HG03460 (cell line): ENCODE data around the gene SBNO2.
"Not testable (repeated sequence)": the region's sequence is repeated elsewhere in the genome, so short reads cannot be mapped to it uniquely, and the experiment has no call there.

Experiments
- ATAC-seq: cut with Tn5 transposase; IDR thresholded peaks from one replicate; pipeline ENCODE4 v1.9.1; 2021; ENCODE audit not compliant: unreplicated experiment

SBNO2 gene

DNA sequence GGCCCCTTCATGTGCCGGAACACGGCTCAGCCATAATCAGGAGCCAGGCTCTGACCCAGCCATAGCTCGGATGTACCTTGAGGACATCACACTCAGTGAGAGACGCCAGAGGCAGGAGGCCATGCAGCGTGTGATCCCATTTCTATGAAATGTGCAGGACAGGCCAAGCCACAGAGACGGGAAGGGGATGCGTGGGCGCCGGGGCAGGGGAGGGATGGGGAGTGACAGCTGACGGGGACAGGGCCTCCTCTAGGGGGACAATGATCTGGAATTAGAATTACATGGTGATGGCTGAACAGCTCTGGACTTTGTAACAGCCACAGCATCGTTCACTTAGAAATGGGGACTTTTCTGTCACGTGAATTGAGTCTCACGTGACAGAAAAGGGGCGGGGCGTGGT lies 34.9 kb downstream of the SBNO2 start:
- ATAC-seq = no peak

DNA sequence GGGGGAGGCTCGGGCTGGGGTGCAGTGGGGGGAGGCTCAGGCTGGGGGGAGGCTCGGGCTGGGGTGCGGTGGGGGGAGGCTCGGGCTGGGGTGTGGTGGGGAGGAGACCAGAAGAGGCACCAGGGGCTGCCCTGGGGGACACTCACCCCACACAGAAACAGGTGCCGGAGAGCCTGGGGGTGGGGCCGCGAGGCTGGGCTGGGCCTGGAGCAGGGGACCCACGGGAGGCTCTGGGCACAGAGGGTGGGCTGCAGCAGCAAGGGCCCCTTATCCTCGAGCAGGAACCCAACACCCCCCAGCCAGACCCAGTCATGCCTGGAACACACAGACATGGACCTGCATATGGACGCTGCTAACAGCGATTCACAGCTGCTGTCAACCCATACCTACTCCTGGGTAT lies 35.9 kb downstream of the SBNO2 start:
- no peak for ATAC-seq

DNA sequence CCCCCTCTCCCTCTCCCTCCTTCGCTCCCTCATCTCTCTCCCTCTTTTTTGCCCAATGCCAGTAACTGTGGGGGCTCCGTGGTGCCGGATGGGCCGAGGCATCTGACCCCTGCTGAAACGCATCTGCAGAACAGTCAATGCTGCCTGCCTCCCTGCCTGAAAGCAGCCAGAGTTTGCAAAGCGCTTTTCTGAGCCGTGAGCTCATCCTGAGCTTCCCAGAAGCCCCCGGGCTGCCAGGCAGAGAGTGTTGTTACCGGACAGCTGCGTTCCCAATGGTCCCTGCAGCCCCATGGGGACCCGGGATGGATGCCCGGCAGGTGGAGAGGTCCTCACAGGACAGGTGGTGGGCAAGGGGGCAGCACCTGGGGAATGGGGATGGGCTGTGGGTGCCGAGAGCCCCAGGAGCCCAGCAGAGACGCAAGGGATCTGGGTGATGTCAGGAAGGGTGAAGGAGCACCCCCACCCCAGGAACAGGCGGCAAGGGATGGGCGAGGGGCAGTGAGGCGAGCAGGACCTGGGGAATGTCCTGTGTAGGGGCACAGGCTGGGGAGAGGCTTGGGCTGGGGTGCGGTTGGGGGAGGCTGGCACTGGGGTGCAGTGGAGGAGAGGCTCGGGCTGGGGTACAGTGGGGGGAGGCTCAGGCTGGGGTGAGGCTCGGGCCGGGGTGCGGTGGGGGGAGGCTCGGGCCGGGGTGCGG lies 37.3 kb downstream of the SBNO2 start:
- no peak for ATAC-seq

GRCh38 chr19:1136201-1136600 lies 37.9 kb downstream of the SBNO2 start:
- no peak for ATAC-seq

DNA sequence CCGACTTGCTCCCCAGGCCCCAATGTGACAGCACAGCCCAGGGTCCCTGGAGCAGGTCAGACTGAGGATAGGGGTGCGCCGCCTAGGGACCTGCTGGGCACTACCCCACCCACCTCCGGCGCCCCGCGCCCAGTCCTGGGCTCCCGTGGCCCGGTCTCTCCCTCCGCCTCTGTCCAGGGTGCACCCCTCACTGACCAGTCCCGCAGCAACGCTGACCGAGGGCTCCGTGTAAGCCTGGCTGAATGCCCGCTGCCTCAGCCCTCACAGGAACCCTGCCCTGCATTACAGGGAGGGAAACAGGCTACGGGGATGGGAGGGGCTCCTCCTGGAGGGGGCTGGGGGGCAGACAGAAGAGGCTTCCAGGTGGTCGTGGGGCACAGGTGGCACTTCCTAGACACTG lies 38.6 kb downstream of the SBNO2 start:
- no peak for ATAC-seq

GRCh38 chr19:1134431-1134830 lies 39.6 kb downstream of the SBNO2 start:
- no peak for ATAC-seq

GRCh38 chr19:1133471-1133929 lies 40.6 kb downstream of the SBNO2 start:
- no peak for ATAC-seq

DNA sequence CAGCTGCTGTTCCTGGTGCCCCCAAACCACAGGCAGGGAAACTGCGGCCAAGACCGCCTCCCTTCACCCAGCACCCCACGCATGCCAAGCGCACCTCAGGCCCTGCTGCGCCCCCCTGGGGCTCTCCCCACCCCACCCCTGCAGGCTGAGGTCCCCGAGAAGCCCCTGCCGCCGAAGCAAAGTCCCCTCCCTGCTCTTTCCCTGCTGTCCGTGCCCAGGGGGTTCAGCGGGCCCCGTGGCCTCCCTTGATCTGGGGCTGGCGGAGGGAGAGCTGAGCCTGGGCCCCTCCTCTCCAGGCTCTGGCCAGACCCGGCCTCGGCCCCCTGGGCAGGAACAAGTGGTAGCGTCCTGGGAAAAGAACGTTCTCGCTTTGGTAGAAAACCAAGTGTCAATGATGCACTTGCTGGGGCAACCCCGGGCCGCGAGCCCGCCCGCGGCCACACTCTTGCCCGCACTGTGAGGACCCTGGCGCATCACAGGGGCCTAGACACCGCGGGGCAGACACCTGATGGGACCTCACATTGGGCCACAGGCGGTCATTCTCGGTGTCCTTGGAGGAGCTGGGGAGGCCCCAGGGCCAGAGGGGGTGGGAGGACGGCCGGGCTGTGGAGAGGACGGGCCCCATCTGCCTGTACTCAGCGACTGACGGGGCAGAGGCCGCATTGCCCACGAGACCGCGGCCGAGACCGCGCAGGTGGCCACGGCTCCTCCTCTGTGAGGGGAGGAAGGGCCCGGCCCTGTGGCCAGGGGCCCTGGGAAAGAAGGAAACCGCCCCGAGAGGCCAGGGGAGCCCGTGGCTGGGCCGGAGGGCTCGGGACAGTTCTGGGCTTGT lies 41.3 kb downstream of the SBNO2 start:
- ATAC-seq = no peak

GRCh38 chr19:1131718-1132551 lies 42.1 kb downstream of the SBNO2 start:
- no peak for ATAC-seq

DNA sequence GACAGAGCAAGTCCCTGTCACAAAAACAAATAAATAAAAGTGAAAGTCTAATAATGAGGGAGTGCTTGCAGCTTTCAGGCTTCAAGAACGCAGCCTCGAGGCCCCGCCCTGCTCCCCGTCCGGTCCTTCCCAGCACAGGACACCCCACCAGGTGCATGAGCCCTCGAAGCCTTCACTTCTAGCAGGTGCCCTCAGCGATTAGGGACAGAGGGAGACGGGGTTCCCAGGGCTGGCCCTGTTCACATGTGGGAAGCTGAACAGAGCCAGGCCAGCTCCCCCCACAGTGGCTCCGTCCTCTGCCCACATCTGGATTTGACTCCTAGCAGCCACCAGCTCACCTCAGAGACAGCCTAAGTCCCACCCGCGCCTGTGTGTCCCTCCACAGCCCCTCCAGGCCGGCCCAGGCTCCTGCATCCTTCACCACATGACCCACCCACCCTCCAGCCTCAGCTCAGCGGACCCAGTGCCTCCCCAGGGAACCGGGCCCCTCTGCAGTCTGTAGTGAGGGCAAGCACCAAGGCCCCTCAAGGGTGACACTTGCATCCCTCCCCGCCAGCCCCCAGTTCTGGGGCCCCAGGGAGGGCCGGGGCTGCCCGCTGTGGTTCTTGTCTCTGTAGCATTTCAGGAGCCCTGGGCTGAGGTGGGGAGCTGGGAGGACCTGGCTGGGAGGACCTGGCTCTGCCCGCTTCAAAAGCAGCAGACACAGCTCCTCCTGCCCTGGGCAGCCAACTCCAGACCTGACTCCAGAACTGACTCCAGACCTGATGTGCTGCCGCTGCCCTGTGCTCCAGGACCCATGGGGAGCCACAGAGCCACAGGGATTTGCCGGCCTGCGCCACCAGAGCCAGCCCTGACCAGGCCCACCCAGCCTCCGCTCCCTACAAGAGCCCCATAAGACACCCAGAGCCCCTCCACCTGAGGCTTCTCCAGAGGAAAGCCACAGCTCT lies 43.0 kb downstream of the SBNO2 start:
- no peak for ATAC-seq

DNA sequence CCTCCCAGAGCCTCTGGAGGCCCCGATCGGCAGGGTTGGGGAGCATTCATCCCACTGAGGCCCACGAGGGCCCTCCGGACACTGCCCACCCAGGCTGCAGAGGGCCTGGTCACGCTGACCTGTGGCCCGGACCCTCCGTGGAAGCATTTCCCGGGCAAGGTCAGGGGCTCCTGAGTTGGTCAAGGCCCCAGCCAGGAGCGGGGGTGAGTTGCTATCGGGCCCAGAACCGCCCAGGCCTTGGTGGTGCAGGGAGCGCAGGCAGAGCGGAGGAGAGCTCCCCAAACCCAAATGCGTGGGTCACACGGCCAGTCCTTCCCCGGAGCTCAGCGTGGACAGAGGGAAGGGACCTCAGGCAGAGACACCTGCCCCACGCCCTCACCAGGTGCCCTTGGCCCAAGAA lies 44.5 kb downstream of the SBNO2 start:
- ATAC-seq = no peak

GRCh38 chr19:1129084-1129483 lies 45.0 kb downstream of the SBNO2 start:
- not testable (repeated sequence) for ATAC-seq

DNA sequence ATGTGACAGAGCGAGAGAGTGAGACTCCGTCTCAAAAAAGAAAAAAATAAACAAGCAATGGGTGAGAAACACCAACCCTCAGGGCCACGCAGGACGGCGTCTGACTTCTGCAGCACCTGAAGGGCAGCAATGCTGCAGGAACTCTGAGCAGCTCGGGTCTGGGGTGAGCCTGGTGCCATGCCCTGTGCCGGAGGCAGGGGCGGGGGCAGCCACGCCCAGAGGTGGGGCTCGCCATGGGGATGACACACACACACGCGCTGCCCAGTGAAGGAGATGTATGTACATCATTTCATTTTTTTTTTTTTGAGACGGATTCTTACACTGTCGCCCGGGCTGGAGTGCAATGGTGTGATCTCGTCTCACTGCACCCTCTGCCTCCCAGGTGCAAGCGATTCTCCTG lies 46.0 kb downstream of the SBNO2 start:
- ATAC-seq = no peak

GRCh38 chr19:1126984-1127760 lies 46.9 kb downstream of the SBNO2 start:
- ATAC-seq = no peak

DNA sequence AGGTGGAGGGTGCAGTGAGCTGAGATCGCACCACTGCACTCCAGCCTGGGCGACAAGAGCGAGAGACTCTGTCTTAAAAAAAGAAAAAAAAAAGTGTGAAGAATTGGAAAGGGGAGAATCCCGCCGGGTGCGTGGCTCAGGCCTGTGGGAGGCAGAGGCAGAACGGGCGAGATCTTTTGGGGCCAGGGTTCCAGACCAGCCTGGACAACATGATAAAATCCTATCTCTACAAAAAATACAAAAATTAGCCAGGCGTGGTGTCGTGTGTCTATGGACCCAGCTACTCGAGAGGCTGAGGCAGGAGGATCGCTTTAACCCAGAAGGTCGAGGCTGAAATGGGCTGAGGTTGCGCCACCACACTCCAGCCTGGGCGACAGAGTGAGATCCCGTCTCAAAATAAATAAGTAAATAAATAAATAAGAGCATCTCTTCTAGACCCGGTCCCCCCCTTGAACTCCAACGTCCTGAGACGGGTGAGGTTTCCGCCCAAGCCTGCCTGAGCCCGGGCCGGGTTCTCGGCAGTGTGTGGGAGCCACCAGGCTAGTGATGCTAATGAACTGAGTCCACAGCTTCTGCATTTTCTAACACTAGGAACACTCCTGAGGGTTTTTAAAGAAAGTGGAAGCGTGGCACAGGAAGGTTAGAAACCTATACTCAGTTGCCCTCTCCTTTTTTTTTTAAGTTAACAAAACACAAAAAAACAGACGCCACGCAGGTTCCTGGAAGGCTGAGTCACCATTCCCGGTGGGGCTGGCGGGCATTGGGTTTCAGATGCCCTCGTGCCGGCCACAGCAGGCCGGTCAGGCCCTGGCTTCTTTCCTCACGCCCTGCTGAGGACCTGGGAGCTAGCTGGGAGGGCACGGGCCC lies 48.2 kb downstream of the SBNO2 start:
- no peak for ATAC-seq

- no peak for ATAC-seq
These were observed 50.0 kb downstream of the SBNO2 start for GRCh38 chr19:1123885-1124677.

DNA sequence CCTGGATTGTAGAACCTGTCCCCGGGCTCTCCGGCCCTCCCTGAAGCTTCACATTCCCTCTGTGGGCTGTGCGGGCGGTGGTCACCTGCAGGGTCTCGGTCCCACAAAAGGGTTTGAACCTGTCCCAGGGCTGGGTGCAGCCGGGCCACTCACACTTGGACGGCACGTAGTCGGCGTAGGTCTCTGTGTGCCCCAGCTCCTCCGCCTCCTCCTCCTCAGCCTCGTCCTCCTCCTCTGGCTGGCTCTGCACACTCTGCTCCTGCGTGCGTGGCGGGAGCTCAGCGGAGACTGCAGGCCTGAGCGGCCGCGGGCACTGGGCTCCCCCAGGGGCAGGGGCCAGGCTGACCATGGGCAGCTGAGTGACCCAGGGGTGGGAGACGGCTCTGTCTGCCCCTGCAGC lies 50.7 kb downstream of the SBNO2 start:
- ATAC-seq = no peak

DNA sequence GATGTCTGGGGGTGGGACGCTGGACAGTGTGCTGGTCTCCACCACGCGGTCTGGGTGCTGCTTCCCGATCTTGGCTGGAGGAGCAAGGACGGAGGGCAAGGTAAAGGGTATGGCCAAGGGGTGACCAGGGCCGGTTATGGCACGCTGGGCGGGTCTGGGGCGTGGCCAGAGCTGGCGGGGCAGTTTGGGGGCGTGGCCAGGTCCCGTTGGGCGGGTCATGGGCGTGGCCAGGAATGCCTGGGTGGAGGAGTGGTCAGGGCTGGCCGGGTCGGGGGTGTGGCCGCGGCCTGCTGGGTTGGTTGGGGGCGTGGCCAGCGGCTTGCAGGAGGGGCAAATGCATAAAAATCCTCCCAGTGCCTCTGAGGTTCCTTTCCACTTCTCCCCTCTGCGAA lies 51.1 kb downstream of the SBNO2 start:
- no peak for ATAC-seq
